IMR-90 (cell line): ENCODE measurements around the gene GAMT. TPM values are rescaled to one million over a fixed set of nuclear protein-coding genes. Genes with fewer than 3 reads are reported as not detected.

Source experiments
- ATAC-seq: fragments of 200-7000 bp; cut with Tn5 transposase; 2 replicates; pipeline ENCODE4 v1.9.1; 2020; ENCODE audit warnings: low read depth, mild to moderate bottlenecking, moderate library complexity
- BruUV-seq: library from RNA; stranded (reverse); fragments of 400-500 nt; replicated peaks from 2 replicates; lab custom pipeline; 2021; lab: Mats Ljungman, UMichigan
- CTCF ChIA-PET: fragments of 300-600 bp; formaldehyde crosslinking; extraction: SDS; loops from one replicate; lab custom pipeline; 2021; ENCODE audit warnings: antibody characterized with exemption; lab: Yijun Ruan, JAX
- POLR2A ChIA-PET: fragments of 300-600 bp; sonication (Branson Sonifier 250); formaldehyde crosslinking; loops from one replicate; lab custom pipeline; 2022; ENCODE audit warnings: antibody characterized with exemption; ENCODE audit not compliant: unreplicated experiment; lab: Charles Lee
- DNase-seq: peaks from one replicate; pipeline ENCODE4 v3.0.0; 2013
- H2AFZ ChIP-seq: replicated peaks from 2 replicates; pipeline ENCODE3; 2013; ENCODE audit warnings: low read length, mild to moderate bottlenecking; ENCODE audit not compliant: poor library complexity
- H2AK5ac ChIP-seq: 2 replicates; pipeline ENCODE4 v1.6.1; 2013; ENCODE audit warnings: low read depth, low read length, inconsistent platforms
- H2AK9ac ChIP-seq: replicated peaks from 2 replicates; pipeline ENCODE3; 2013; ENCODE audit warnings: mild to moderate bottlenecking, low read depth, low read length, moderate library complexity; ENCODE audit not compliant: poor library complexity
- H2BK120ac ChIP-seq: 2 replicates; pipeline ENCODE4 v1.6.1; 2013; ENCODE audit warnings: low read depth, low read length, inconsistent platforms
- H2BK15ac ChIP-seq: 3 replicates; pipeline ENCODE4 v1.6.1; 2013; ENCODE audit warnings: low read depth, low read length, inconsistent platforms
- H2BK20ac ChIP-seq: 2 replicates; pipeline ENCODE4 v1.6.1; 2013; ENCODE audit warnings: low read depth, mild to moderate bottlenecking, inconsistent platforms, low read length, moderate library complexity
- H2BK5ac ChIP-seq: 2 replicates; pipeline ENCODE4 v1.6.1; 2013; ENCODE audit warnings: mild to moderate bottlenecking, low read depth, low read length, inconsistent platforms; ENCODE audit not compliant: poor library complexity, severe bottlenecking
- H3K14ac ChIP-seq: replicated peaks from 2 replicates; pipeline ENCODE4 v1.6.1; 2013; ENCODE audit warnings: low read depth, low read length, inconsistent platforms
- H3K18ac ChIP-seq: 2 replicates; pipeline ENCODE4 v1.6.1; 2013; ENCODE audit warnings: low read depth, low read length, control low read depth
- H3K23ac ChIP-seq: 2 replicates; pipeline ENCODE4 v1.6.1; 2013; ENCODE audit warnings: low read depth, low read length, inconsistent platforms
- H3K27ac ChIP-seq: 2 replicates; pipeline ENCODE4 v1.5.1; 2013; ENCODE audit warnings: mild to moderate bottlenecking, control low read depth, low read length; ENCODE audit not compliant: insufficient read depth
- H3K27me3 ChIP-seq: 2 replicates; pipeline ENCODE4 v1.6.1; 2013; ENCODE audit warnings: low read length; ENCODE audit not compliant: control insufficient read depth, insufficient read depth
- H3K36me3 ChIP-seq: 2 replicates; pipeline ENCODE4 v1.6.1; 2013; ENCODE audit warnings: low read length, mixed read lengths; ENCODE audit not compliant: control insufficient read depth, insufficient read depth
- H3K4ac ChIP-seq: 2 replicates; pipeline ENCODE4 v1.6.1; 2013; ENCODE audit warnings: low read depth, low read length, inconsistent platforms
- H3K4me1 ChIP-seq: 2 replicates; pipeline ENCODE4 v1.6.1; 2013; ENCODE audit warnings: low read length, mixed read lengths; ENCODE audit not compliant: control insufficient read depth, insufficient read depth
- H3K4me2 ChIP-seq: 2 replicates; pipeline ENCODE4 v1.6.1; 2013; ENCODE audit warnings: low read depth, mild to moderate bottlenecking, control low read depth, low read length, moderate library complexity
- H3K4me3 ChIP-seq: 2 replicates; pipeline ENCODE4 v1.5.1; 2013; ENCODE audit warnings: low read depth, mild to moderate bottlenecking, control low read depth, low read length, moderate library complexity; ENCODE audit not compliant: insufficient read depth
- H3K56ac ChIP-seq: 2 replicates; pipeline ENCODE4 v1.6.1; 2013; ENCODE audit warnings: low read length, inconsistent platforms; ENCODE audit not compliant: insufficient read depth; ENCODE audit errors: extremely low read depth
- H3K79me1 ChIP-seq, 2 experiments: 2 replicates each; pipeline ENCODE4 v1.6.1; 2013; ENCODE audit warnings: low read length in 2 of 2, inconsistent platforms in 1 of 2, low read depth in 1 of 2
- H3K9ac ChIP-seq: 2 replicates; pipeline ENCODE4 v1.6.1; 2013; ENCODE audit warnings: low read depth, low read length, control low read depth
- H3K9me1 ChIP-seq: 2 replicates; pipeline ENCODE4 v1.6.1; 2013; ENCODE audit warnings: low read length, inconsistent platforms; ENCODE audit not compliant: insufficient read depth
- H3K9me3 ChIP-seq: 2 replicates; pipeline ENCODE4 v1.6.1; 2013; ENCODE audit warnings: low read length; ENCODE audit not compliant: control insufficient read depth, insufficient read depth
- H4K20me1 ChIP-seq: 2 replicates; pipeline ENCODE4 v1.6.1; 2013; ENCODE audit warnings: low read length, inconsistent platforms; ENCODE audit not compliant: insufficient read depth
- H4K5ac ChIP-seq: 2 replicates; pipeline ENCODE4 v1.6.1; 2013; ENCODE audit warnings: mild to moderate bottlenecking, low read depth, low read length, control low read depth
- H4K8ac ChIP-seq, 2 experiments: 2 replicates each; pipeline ENCODE4 v1.6.1; 2013; ENCODE audit warnings: low read depth in 2 of 2, low read length in 2 of 2, control low read depth in 1 of 2, inconsistent platforms in 1 of 2
- H4K91ac ChIP-seq: 2 replicates; pipeline ENCODE4 v1.6.1; 2013; ENCODE audit warnings: low read depth, low read length, inconsistent platforms; ENCODE audit not compliant: insufficient read depth
- FOS ChIP-seq: fragments of 150-350 bp; IDR thresholded peaks from 2 replicates; pipeline ENCODE4 v1.6.1; 2016; ENCODE audit warnings: low read depth, low read length
- RFX5 ChIP-seq: IDR thresholded peaks from 2 replicates; pipeline ENCODE4 v1.8.0; 2012; ENCODE audit warnings: low read depth, mild to moderate bottlenecking, low read length, moderate library complexity
- WGBS, 2 experiments: methylation state at CpG; one replicate each; pipeline versions ENCODE4 v1.1.5 to v1.1.7; 2013; ENCODE audit warnings: missing lambda C conversion rate in 2 of 2; ENCODE audit not compliant: insufficient read length in 1 of 2; ENCODE audit errors: extremely low coverage in 2 of 2; 5-methylcytosine and 5-hydroxymethylcytosine counted together
- dilution Hi-C: fragments of 300-500 bp; cut with HindIII; formaldehyde crosslinking; loops from one replicate; pipeline ENCODE4 v1.14.3; 2018; ENCODE audit warnings: low sequenced_read_pairs; ENCODE audit not compliant: unreplicated experiment
- in situ Hi-C: fragments of 300-500 bp; cut with MboI; formaldehyde crosslinking; loops from 3 replicates; pipeline ENCODE4 v1.14.3; 2019; ENCODE audit warnings: low sequenced_read_pairs, inconsistent platforms, mixed read lengths
- intact Hi-C: fragments of 100-400 bp; cut with micrococcal nuclease; formaldehyde crosslinking; loops from 2 replicates; pipeline ENCODE4 v1.10.0; 2022
- polyA plus RNA-seq, 3 experiments: library from polyadenylated mRNA; depleted of rRNA; stranded (reverse); fragments of >200 nt; gene quantifications; 2 replicates each; pipeline ENCODE4 v1.2.3, GENCODE V29; 2012; ENCODE audit warnings: low replicate concordance in 1 of 3
- total RNA-seq: library from RNA; depleted of rRNA; stranded (reverse); fragments of >200 nt; gene quantifications from 2 replicates; pipeline ENCODE4 v1.2.3, GENCODE V29; 2012

Gene GAMT
- total and polyA plus RNA-seq, 2 of the 4 experiments (the other 2 are of a cell fraction), result 22.8 to 51.8 TPM

GRCh38 chr19:1416014-1416841 is 14.9 kb upstream of the GAMT start:
- H3K4me3 ChIP-seq, result no peak overlapping the region

More at GRCh38 chr19:1416014-1416841, 14.9 kb upstream of the GAMT start:
- Histone ChIP-seq H4K20me1 (peaks cover 91% of the 10 kb centered on the region), H2BK20ac (peak overlapping the region; percentile 7), H3K9ac (peak overlapping the region; percentile 28), H3K4me2 (peak overlapping the region; percentile 54; the same call in 1 of the 2 replicates), H2AK9ac (peak overlapping the region; percentile 89), H2BK120ac (peak overlapping the region; percentile 3; the same call in 1 of the 2 replicates), H3K79me1 (peaks cover 0 to 66% of the 10 kb centered on the region in 2 experiments; a peak in 2 of 4 replicates), H4K8ac (peak overlapping the region in 1 of 2 experiments; percentile 48; a peak in 2 of 4 replicates), H2AFZ (no peak overlapping the region), H4K91ac (peak overlapping the region; percentile 59), H3K27ac (peak overlapping the region; percentile 85), H2BK5ac (peak overlapping the region; percentile 76), H2BK15ac (no peak overlapping the region), H3K27me3 (no peaks in the 10 kb centered on the region), H3K56ac (peak overlapping the region; percentile 23; the same call in 1 of the 2 replicates), H3K4me1 (peaks cover 23% of the 10 kb centered on the region), H3K36me3 (peaks cover 36% of the 10 kb centered on the region), H3K9me1 (peaks cover 20% of the 10 kb centered on the region), H3K9me3 (no peaks in the 10 kb centered on the region), H3K18ac (peak overlapping the region; percentile 10; the same call in 1 of the 2 replicates), H3K23ac (peak overlapping the region; percentile 37; the same call in 1 of the 2 replicates), H4K5ac (peak overlapping the region; percentile 3; the same call in 1 of the 2 replicates), H3K4ac (peak overlapping the region; percentile 56), H2AK5ac (peak overlapping the region; percentile 76), H3K14ac (peak overlapping the region; percentile 0)
- no TSS peak for BruUV-seq
- ChIA-PET CTCF (interaction anchor here (0.6 kb wide), 1 partner anchor 130 kb away, joined by 3 read pairs; no protein-coding TSS in a partner anchor), POLR2A (no interaction called here)
- in situ Hi-C loops (no loop called here), dilution Hi-C loops (no loop called here), intact Hi-C loops (no loop called here)
- WGBS, 2 experiments, result 81% methylated on average over 11 of the region's 28 CpGs; no CpG with 5 or more reads in 1 of the 2 experiments
- ATAC-seq (no peak; the same call in 1 of the 2 replicates), DNase-seq (peak; percentile 31)
- no peak for TF ChIP-seq RFX5
- TF ChIP-seq FOS, result 0 out of 2 replicates have a peak, but pooled peaks have one; percentile 19
